Thyroid gland (tissue), 4 donors: ENCODE results near the gene CTBP1. TPM values are rescaled to one million over a fixed set of nuclear protein-coding genes. Genes with fewer than 3 reads are reported as not detected.

Source experiments
- DNase-seq, 2 donors: peaks; one replicate each; pipeline ENCODE4 v3.0.0-alpha.2; 2019
- H3K27ac ChIP-seq, 3 donors: fragments of 200-600 bp; sonication (generic); 1 replicate in 2 of 3; 2 replicates in 1 of 3; pipeline ENCODE4 v1.5.1; 2016 to 2019; ENCODE audit warnings: mild to moderate bottlenecking in 1 of 3, moderate library complexity in 1 of 3
- H3K27me3 ChIP-seq: fragments of 200-600 bp; sonication (generic); one replicate; pipeline ENCODE4 v1.5.1; 2019
- H3K36me3 ChIP-seq, 2 donors: fragments of 200-600 bp; sonication (generic); one replicate each; pipeline ENCODE4 v1.5.1; 2016 to 2019
- H3K4me1 ChIP-seq, 2 donors: fragments of 200-600 bp; sonication (generic); one replicate each; pipeline ENCODE4 v1.5.1; 2017 to 2019
- H3K4me3 ChIP-seq, 3 donors: fragments of 200-600 bp; sonication (generic); replicated peaks in 1 of 3; 1 replicate in 2 of 3; 2 replicates in 1 of 3; pipeline ENCODE4 v1.5.1; 2016; ENCODE audit warnings: mild to moderate bottlenecking in 1 of 3
- H3K9me3 ChIP-seq: fragments of 200-600 bp; sonication (generic); one replicate; pipeline ENCODE4 v1.5.1; 2017
- CTCF ChIP-seq, 6 experiments: fragments of 200-600 bp in 3 of 6; fragments of 450-650 bp in 3 of 6; sonication (generic) in 3 of 6; IDR thresholded peaks; one replicate each; pipeline ENCODE4 v1.5.1; 2016 to 2019; ENCODE audit warnings: antibody characterized with exemption in 6 of 6, mild to moderate bottlenecking in 2 of 6, inconsistent platforms in 1 of 6, moderate library complexity in 1 of 6
- POLR2A ChIP-seq, 2 donors: fragments of 450-650 bp; IDR thresholded peaks; one replicate each; pipeline ENCODE4 v1.6.1; 2017; ENCODE audit warnings: antibody characterized with exemption in 2 of 2, mild to moderate bottlenecking in 2 of 2, moderate library complexity in 1 of 2
- WGBS, 2 donors: methylation state at CpG; one replicate each; pipeline ENCODE4 v1.1.5; 2017; 5-methylcytosine and 5-hydroxymethylcytosine counted together
- intact Hi-C: fragments of 100-400 bp; cut with DNase I; formaldehyde crosslinking; loops from one replicate; pipeline ENCODE4 v1.15.1; 2023
- total RNA-seq, 4 donors: library from RNA; depleted of rRNA; stranded (reverse); fragments of >200 nt; gene quantifications; one replicate each; pipeline ENCODE4 v1.2.3, GENCODE V29; 2016

Gene CTBP1
- total RNA-seq, 4 donors from 2014 or later = 102 to 226 (median 177) TPM

- TF ChIP-seq CTCF (IDR thresholded peaks at IDR 0.05) = no peak
Observed at GRCh38 chr4:1168191-1169101, 80.5 kb downstream of the CTBP1 start.

GRCh38 chr4:1167244-1167949 is 81.5 kb downstream of the CTBP1 start:
- WGBS, 2 donors = 3 to 15% methylated on average over 12 to 19 of the region's 51 CpGs
- no peaks in the 10 kb centered on the region for H3K9me3 ChIP-seq
- H3K4me1 ChIP-seq = peaks cover 19 to 29% of the 10 kb centered on the region in 2 donors
- intact Hi-C loops = loop anchor here (10.0 kb wide), 1 partner anchor 187 kb away; no protein-coding TSS in a partner anchor
- no peaks in the 10 kb centered on the region for H3K36me3 ChIP-seq
- H3K4me3 ChIP-seq = peak overlapping the region; percentile 34 to 54 (median 42)
- TF ChIP-seq CTCF (IDR thresholded peaks at IDR 0.05) (peak; percentile 75 to 94 (median 85)), POLR2A (IDR thresholded peaks at IDR 0.05) (no peak)
- H3K27ac ChIP-seq = no peak overlapping the region
- peak; percentile 71 to 74 for DNase-seq
- H3K27me3 ChIP-seq = peaks cover 15% of the 10 kb centered on the region

More at GRCh38 chr4:1168191-1169101, 80.5 kb downstream of the CTBP1 start:
- no peaks in the 10 kb centered on the region for H3K9me3 ChIP-seq
- H3K36me3 ChIP-seq = no peaks in the 10 kb centered on the region
- WGBS, 2 donors = 87 to 89% methylated on average over 13 to 15 of the region's 21 CpGs
- DNase-seq = no peak
- H3K4me1 ChIP-seq = peaks cover 21 to 34% of the 10 kb centered on the region in 2 donors
- intact Hi-C loops = loop anchor here (10.0 kb wide), 1 partner anchor 186 kb away; no protein-coding TSS in a partner anchor
- no peak overlapping the region for H3K27ac ChIP-seq
- H3K27me3 ChIP-seq = peaks cover 17% of the 10 kb centered on the region
- peak overlapping the region in 1 of 3 donors; percentile 42 for H3K4me3 ChIP-seq

GRCh38 chr4:1166509-1167243 is 82.3 kb downstream of the CTBP1 start:
- H3K4me3 ChIP-seq = peak overlapping the region in 1 of 3 donors; percentile 42
- TF ChIP-seq POLR2A (IDR thresholded peaks at IDR 0.05) (no peak), CTCF (IDR thresholded peaks at IDR 0.05) (no peak)
- no peaks in the 10 kb centered on the region for H3K36me3 ChIP-seq
- H3K27me3 ChIP-seq = peaks cover 9% of the 10 kb centered on the region
- intact Hi-C loops = loop anchor here (10.0 kb wide), 1 partner anchor 188 kb away; no protein-coding TSS in a partner anchor
- no peak overlapping the region for H3K27ac ChIP-seq
- WGBS, 2 donors = 55 to 66% methylated on average over 16 to 24 of the region's 24 CpGs
- peaks cover 12 to 22% of the 10 kb centered on the region in 2 donors for H3K4me1 ChIP-seq
- no peaks in the 10 kb centered on the region for H3K9me3 ChIP-seq
- no peak for DNase-seq

- no peak overlapping the region for H3K27ac ChIP-seq
- intact Hi-C loops = loop anchor here (10.0 kb wide), 1 partner anchor 190 kb away; no protein-coding TSS in a partner anchor
- WGBS, 2 donors = 86 to 96% methylated on average over 12 to 13 of the region's 13 CpGs
- TF ChIP-seq POLR2A (IDR thresholded peaks at IDR 0.05) (no peak), CTCF (IDR thresholded peaks at IDR 0.05) (no peak)
- H3K9me3 ChIP-seq = no peaks in the 10 kb centered on the region
- peaks cover 7 to 12% of the 10 kb centered on the region in 2 donors for H3K4me1 ChIP-seq
- no peaks in the 10 kb centered on the region for H3K27me3 ChIP-seq
- DNase-seq = no peak
- H3K4me3 ChIP-seq = no peak overlapping the region
- H3K36me3 ChIP-seq = no peaks in the 10 kb centered on the region
Observed at GRCh38 chr4:1164956-1165545, 83.9 kb downstream of the CTBP1 start.
